ENCODE results near the gene GSDME.
A peak's percentile ranks its signal among the peaks of the same experiment; 100 is the strongest.

Gene GSDME

DNA sequence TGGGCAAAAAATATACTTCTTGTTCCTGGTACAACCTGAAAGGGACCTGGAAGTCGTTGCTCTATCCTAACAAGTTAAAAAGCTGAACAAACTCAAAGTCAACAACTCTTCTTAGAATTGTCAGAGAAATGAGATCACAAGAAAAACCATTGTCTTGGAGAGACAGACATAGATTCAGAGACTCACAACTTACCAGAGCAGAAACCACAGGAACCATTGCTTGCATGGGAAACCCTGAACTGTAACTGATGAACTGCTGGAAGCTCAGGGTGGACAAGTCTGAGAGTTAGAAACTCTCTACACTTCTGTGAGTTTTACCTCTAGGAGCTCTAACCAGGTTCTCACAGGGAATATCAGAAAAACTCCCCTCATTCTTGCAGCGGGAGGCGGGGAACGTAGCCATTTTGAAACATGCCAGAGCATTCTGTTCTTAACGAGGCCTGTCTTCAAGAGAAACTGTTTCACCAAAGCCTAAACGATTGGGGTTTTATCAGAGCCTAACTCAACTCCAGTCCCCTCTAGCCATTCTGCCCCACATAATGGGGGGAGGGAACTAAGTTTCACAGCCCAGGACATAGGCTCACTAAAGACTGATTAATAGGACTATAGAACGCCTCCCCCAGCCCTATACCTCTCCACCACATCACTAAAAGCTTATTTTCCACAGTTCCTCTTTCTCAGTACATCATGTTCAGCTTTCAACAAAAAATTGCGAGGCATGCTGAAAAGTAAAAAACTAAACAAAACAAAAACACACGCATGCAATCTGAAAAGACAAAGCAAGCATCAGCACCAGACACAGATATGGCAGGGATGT is 12.0 kb upstream of the GSDME start:
- DNase-seq: no peak

DNA sequence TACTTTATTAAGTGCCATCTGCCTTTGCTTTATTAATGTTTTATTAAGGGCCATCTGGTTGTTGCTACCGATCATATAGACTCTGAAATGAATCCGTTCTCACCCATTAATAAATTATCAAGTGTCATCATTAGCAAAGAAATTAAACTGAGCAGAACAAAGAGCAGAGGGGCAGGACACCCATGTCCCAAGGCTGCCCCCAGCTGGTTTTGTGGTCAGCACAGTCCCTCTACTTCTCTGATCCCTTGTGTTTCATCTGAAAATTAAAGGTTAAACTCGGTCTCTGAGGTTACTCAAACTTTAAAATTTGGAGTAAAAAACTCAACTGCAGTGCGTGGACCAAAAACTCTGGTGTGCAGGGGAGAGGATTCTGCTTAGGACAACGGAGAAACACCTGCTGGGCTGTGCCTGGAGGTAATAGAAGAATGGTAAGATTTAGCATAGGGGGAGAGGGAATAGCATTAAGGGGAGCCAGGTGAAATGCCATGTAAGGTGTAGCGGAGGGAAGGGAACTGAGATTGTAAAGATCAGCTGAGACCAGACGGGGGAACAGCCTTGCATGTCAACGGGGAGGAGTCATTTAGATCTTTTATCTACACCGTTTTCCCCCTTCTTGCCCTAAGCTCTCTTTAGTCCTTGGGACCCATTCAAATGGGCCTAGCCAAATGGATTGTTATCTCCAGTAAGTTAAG is 10.8 kb upstream of the GSDME start:
- no peak for DNase-seq

GRCh38 chr7:24764972-24765744 is 7.9 kb upstream of the GSDME start:
- DNase-seq: no peak

GRCh38 chr7:24764011-24764410 is 6.7 kb upstream of the GSDME start:
- no peak for DNase-seq

- DNase-seq: no peak
These were observed 6.1 kb upstream of the GSDME start for GRCh38 chr7:24763303-24763901.

GRCh38 chr7:24762771-24763170 is 5.5 kb upstream of the GSDME start:
- DNase-seq: no peak

DNA sequence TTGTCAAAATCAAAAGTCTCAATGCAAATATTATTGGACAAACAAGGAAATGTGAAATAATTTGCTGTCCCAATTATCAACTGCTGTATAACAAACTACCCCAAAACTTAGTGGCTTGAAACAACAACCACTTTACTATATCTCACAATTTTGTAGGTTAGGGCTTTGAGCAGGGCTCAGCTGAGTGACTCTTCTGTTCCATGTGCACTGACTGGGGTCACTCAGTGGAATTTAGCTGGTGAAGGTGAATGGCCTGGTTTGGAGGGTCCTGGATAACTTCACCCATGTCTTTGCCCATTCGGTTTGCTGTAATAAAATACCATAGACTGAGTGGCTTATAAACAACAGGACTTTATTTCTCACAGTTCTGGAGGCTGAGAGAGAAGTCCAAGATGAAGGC is 3.7 kb upstream of the GSDME start:
- DNase-seq: no peak

DNA sequence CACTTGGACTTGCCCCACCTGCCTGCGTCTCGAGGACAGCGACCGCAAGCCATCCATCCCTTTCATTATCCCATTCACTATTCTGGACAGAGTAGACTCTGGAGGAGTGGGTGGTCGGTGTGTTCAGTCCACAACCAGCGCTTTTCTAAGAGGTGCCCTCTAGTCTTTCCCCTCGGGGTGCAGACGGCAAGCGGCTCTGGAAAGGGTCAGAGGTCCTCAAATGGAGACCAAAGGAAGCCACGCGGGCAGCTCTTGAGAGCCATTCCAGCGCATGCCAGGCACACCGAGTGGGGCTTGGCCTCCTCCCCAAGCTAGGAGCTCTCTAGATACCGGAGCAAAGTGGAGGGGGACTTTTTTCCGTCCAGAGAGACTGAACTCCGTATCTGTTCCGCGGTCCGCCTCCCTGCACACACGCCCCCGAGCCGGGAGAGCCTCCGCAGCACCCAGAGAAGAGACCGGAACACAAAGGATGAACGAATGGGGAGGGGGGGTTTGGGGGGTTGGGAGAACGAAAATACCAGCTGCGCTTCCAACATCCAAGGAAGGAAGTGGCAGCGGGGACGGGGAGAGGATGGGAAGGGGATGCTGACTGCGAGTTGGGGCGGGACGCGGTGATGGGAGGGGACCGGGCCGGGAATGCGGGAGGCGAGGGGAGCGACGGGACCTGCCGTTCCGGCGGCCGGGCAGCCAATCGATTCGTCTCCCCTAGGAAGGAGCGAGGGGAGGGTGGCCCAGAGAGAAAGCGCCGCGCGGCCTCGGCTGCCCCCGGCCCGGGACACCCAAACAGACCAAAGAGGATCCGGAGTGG is 515 bp downstream of the GSDME start:
- peak; percentile 50 to 76 for DNase-seq

DNA sequence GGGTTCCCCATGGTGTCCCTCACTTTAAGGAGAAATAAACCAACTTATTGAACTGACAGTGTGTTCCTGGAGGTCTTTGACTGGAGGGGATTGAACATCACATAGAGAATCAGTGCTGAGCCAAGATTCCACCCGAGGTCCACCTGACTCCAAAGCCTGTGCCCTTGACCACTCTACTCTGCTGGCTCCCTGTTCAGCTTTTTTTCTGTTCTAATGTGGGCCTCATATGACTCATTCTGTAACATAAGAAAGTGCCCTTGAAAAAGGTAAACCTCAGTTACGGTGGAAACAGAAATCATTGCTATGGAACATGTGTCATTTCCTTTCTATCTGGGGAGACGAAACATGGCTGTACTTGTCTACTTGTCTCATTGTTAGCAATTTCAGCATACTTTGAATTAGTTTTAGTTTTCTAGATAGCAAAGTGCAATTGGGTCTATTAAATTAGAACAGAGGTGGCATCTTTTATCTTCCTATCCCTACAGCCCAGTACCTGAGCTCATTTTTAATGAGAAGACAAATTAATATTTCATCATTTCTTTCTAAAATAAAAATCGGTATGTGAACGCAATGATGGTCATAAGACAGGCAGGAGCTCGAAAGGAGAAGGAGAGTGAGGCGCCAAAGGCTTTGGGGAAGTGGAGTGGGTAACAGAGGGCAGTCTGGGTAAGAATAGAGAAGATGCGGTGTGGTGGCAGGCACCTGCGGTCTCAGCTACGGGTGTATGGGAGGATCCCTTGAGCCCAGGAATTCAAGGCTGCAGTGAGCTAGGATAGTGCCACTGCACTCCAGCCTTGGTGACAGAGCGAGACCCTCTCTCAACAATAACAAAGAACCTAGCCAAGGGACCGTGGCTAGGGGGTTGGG is 1.5 kb downstream of the GSDME start:
- DNase-seq: no peak

DNA sequence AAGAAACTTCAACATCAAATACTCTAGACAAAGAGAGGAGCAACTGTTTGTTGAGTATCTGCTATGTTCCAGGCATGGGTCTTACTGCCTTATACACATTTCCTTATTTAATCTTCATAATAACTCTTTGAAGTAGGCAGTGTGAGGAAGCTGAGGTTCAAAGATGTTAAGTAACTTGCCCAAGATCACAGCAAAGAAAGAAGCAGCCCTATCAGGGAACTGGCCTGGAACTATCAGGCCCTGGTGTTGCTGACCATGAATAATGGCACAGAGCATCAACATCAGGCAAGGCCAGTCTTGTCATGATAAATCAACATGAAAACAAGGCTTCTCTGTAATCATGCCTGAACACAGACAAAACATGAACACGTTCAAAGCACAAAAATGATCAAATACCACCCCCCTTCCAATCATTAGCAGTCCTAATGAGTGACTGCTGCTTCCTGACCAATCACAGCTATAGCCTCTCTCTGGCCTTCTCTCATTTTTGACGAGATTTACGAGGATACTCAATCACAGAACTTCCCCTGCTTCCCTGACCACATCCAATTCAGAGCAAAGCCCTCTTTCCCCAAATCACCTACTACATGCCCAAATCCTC is 2.3 kb downstream of the GSDME start:
- DNase-seq: no peak

DNA sequence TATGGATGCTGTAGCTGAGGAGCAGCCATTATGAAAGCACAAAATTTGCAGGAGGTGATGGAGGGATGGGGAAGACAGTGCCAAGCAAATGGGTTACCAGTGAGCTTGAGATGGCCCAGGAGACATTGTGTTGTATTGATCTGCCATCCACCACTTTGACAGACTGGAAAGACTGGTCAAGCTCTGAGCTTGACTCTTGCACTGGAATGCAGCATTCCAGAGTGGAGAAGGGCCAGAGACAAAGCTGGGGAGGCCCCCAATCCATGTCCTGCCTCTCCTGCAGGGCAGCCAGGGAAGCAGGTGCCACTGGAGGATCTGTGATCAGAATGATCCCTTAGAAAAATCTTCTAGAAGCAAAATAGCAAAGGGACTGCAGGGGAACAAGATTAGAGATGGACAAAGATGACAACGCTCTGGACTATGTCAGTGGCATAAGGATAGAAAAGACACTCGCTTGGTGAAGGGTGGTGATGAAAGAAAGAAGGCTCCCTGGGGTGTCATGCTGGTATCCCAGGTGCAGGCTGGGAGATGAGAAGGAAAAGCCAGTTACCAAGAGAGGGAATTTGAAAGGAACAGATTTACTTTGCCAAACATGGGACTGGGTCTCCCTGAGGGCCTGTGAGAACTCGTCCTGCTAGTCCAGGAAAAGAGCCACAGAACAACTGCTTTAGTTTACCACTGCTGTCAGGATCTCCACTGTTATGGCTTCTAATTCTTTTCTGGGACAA is 5.0 kb downstream of the GSDME start:
- DNase-seq: no peak

DNA sequence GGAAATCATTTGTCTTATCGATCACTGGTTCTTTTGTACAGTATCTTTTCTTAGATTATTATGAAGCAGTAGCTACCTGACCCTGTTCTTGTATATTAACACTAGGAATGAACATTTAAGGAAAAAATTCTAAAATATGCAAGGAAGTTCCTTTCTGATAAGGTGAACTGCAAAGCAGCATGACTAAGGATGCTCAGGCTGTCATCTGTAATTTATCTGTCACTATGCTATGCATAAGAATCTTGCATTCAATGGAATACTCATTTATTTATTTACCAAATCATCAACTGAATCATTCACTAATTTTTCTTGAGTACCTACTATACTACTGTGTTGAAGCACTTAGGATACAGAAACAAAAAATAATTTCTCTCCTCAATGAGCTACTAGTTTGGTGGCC is 5.8 kb downstream of the GSDME start:
- no peak for DNase-seq

GRCh38 chr7:24750441-24751055 is 6.7 kb downstream of the GSDME start:
- DNase-seq: no peak

DNA sequence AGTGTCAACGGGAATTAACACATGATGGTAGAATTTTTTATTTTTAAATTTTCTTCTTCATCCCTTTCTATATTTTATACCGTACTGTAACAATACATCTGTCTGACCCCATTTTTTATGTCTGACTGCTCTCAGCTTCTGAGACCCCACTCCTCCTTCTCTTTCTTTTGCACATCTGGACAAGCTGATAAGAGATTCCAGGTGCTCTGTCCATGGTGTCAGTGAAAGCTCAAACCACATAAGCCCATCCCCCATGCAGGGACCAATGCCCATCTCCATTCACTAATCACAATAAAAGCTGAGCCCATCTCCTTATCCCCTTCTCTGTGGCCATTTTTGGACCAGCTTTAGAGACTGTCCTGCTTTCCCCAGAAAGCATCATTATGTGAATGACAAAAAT is 8.7 kb downstream of the GSDME start:
- DNase-seq: no peak

DNA sequence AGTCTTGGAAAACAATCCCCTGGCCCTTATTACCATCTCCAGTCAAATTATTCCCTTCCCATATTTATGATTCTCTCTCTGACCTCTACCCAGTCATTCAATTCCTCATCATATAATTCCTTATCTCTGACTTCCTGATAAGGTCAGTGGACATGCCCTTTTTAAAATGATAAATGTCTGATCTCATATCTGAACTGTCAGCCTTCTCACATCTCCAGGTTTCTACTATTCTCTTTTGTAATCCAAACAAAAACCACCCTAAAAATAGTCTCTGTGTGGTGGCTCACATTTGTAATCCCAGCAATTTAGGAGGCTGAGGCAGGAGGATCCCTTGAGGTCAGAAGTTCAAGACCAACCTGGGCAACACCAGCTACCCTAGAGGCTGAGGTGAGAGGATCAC is 11.9 kb downstream of the GSDME start:
- no peak for DNase-seq

DNA sequence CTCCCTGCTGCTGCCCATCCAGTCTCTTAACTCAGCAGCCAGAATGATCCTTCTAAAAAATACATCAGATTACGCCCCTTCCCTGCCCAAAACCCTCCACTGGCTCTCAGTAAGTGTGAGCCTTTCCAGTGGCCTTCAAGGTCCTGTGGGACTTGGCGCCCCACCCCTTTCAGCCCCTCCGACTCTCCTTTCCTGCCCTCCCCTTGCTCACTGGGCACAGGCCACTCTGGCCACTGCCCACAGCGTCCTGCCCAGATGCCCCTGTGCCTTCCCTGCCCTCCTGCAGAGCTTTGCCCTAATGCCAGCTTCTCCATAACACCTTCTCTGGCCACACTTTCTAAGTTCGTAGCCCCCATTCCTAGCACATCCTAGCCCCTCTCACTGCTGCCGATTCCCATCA is 13.8 kb downstream of the GSDME start:
- no peak for DNase-seq

DNA sequence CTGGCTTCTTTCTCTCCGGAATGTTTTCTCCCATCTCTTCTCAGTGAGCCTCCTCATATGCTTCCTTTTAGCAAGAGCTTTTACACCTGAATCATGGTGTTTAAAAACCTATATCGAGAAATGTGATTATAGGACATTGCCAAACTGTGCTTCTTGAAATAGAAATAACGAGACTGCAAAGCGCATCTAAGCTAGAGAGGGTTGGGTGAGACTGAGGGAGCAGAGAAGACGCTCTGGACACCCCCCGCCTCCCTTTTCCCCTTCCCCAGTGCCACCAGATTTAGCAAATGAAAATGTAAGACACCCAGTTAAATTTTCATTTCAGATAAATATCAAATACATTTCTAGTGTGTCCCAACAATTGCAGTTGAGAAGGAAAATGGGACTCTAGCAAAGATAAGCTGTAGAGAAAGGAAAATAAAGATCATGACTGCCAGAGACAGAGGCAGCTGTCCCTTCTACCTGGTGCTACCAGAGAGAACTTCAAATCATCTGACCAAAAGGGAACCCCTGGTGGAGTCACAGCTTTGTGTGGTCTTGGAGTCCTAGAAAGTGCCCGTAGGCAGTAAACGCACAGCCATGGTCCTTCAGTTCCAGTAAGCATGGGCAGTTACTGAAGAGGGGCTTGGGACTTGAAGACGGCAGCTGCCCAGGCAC is 14.6 kb downstream of the GSDME start:
- DNase-seq: no peak

DNA sequence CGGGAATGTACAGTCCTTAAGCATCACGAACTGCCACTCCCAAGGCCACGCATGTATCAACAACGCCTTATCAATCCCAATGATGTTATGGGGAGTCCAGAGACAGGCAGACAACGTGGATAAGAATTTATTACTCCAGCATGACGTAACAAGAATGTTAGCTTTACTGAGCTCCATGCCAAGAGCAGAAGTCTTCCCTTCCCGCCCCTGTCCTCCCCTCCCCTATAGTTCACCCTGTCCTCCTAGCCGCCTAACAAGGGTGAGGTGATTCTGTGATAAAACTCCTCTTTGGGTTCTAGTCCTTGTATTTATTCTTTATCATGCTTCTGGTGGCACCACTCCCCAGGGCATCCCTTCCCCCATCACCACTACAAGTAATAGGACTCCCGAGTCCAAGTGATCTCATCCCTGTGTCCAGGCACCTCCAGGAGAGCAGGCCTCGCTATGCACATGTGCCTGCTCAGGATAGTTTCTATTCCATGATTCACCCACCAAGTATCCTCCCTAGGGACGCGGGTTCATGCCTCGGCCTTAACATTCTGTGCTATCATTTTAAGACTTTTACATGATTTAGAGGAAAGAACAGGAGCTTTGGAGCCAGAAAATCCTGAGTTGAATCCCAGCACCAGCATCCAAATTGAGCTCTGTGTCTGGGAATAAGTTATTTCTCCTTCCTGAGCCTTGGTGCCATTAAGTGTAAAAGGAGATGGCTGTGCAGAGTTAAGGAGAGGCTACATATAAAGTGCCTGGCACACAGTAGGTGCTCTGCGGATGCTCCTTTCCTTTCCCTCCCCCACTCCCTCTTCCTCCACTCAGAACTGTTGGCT is 15.4 kb downstream of the GSDME start:
- DNase-seq: no peak

Measured in hippocampal formation (tissue), 2 donors.